Suprapubic skin (tissue), 3 donors: ENCODE data around the gene LAMB4.

ENCODE experiments used
- EP300 ChIP-seq: sonication (generic); formaldehyde crosslinking; IDR thresholded peaks from one replicate; pipeline ENCODE4 v1.6.1; 2017; ENCODE audit warnings: antibody characterized with exemption
- POLR2A ChIP-seq, 2 donors: fragments of 450-650 bp; IDR thresholded peaks; one replicate each; pipeline ENCODE4 v1.6.1; 2017; ENCODE audit warnings: antibody characterized with exemption in 2 of 2, mild to moderate bottlenecking in 2 of 2, moderate library complexity in 2 of 2
- TF ChIP-seq, protein P1 (sequence below), 2 donors: fragments of 200-600 bp in 1 of 2; fragments of 450-650 bp in 1 of 2; sonication (generic) in 1 of 2; IDR thresholded peaks; one replicate each; pipeline ENCODE4 v1.5.1; 2016 to 2019; ENCODE audit warnings: antibody characterized with exemption in 2 of 2, mild to moderate bottlenecking in 1 of 2, moderate library complexity in 1 of 2

GRCh38 chr7:108088729-108089128 lies 41.4 kb downstream of the LAMB4 start:
- TF ChIP-seq EP300: no peak
- TF ChIP-seq, protein P1, sequence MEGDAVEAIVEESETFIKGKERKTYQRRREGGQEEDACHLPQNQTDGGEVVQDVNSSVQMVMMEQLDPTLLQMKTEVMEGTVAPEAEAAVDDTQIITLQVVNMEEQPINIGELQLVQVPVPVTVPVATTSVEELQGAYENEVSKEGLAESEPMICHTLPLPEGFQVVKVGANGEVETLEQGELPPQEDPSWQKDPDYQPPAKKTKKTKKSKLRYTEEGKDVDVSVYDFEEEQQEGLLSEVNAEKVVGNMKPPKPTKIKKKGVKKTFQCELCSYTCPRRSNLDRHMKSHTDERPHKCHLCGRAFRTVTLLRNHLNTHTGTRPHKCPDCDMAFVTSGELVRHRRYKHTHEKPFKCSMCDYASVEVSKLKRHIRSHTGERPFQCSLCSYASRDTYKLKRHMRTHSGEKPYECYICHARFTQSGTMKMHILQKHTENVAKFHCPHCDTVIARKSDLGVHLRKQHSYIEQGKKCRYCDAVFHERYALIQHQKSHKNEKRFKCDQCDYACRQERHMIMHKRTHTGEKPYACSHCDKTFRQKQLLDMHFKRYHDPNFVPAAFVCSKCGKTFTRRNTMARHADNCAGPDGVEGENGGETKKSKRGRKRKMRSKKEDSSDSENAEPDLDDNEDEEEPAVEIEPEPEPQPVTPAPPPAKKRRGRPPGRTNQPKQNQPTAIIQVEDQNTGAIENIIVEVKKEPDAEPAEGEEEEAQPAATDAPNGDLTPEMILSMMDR (IDR thresholded peaks at IDR 0.05): no peak
- no peak for TF ChIP-seq POLR2A (IDR thresholded peaks at IDR 0.05)
